Measurements from ENCODE around the gene SPATA6.
"Not testable (repeated sequence)": the region's sequence is repeated elsewhere in the genome, so short reads cannot be mapped to it uniquely, and the experiment has no call there.

Gene SPATA6

DNA sequence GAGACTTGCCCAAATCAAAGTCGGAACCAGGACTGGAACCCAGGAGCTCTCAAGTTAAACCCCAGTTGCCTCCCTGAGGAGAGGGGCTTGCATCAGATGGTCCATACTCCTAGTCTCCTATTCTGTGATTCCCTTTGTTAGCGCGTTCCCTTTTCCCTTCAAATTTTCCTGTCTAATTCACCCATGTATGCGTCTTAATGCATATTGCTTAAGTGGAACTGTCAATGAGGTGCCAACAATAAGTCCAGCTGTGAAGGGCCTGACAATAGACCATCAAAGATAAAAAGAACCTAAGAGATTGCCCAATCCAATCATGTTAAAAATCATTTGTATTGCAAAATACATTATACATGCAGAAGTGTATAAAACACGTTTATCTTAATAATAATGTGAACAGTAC, 634 bp upstream of the SPATA6 start:
- H3K4me3 ChIP-seq (ENCODE audit: low read length): peak overlapping the region; percentile 90
- no peak for TF ChIP-seq ZNF274 (IDR thresholded peaks at IDR 0.05; ENCODE audit: low read depth, low read length)

DNA sequence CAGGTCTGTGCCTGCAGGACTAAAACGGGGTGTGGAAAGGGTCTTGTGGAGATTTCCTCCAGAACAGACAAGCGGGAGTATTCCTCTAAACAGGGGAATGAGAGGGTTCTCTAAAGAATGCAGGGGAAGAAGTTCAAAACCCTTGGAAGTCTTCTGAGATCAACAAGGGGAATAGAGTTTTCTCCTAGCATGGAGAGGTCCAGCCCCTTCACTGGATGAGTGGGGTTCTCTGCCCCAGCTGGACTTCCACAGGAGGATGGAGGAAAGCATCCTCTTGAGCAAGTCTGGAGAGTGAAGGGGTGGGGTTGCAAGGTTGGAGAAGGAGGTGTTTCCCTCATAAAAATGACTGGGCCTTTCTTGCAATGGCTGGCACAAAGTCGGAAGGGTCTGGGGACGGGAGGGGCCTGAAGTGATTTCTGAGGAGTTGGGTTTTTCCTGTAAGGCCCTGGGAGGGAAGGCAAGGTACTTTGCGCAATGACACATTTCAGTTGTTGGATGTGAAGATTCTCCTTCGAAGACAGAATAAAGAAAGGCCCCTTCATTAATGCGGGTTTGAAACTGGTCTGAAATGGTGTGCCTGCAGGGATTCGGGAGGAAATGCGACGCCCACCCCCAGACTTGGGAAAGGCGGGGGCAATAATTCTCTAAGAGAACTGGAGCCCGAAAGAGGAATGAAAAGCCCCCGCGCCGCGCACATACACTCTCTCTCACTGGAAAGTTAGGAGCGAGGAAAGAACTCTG, 884 bp downstream of the SPATA6 start:
- TF ChIP-seq ZNF274 (IDR thresholded peaks at IDR 0.05; ENCODE audit: low read depth, low read length): no peak

DNA sequence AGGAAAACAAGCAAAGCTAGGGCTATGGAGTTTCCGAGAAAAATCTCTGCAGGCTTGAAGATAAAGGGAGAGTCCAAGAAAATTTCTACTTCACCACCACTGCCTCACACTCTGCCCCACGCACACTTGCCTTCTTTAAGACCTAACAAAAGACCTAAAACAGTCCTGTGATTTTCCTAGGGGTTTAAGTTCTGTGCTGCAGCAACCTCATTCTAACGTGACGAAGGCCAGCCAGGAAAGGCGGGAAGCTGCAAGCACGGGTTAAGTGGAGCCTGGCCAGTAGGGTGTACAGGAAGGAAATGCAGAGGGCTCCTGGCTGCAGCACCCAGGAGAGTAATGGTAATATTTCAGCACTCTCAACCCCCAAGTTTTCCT, 1.5 kb downstream of the SPATA6 start:
- H3K4me3 ChIP-seq (ENCODE audit: low read length): no peak overlapping the region
- no peak for TF ChIP-seq ZNF274 (IDR thresholded peaks at IDR 0.05; ENCODE audit: low read depth, low read length)

More for the DNA sequence above, 884 bp downstream of the SPATA6 start:
- H3K4me3 ChIP-seq (ENCODE audit: low read length): peak overlapping the region; percentile 52

DNA sequence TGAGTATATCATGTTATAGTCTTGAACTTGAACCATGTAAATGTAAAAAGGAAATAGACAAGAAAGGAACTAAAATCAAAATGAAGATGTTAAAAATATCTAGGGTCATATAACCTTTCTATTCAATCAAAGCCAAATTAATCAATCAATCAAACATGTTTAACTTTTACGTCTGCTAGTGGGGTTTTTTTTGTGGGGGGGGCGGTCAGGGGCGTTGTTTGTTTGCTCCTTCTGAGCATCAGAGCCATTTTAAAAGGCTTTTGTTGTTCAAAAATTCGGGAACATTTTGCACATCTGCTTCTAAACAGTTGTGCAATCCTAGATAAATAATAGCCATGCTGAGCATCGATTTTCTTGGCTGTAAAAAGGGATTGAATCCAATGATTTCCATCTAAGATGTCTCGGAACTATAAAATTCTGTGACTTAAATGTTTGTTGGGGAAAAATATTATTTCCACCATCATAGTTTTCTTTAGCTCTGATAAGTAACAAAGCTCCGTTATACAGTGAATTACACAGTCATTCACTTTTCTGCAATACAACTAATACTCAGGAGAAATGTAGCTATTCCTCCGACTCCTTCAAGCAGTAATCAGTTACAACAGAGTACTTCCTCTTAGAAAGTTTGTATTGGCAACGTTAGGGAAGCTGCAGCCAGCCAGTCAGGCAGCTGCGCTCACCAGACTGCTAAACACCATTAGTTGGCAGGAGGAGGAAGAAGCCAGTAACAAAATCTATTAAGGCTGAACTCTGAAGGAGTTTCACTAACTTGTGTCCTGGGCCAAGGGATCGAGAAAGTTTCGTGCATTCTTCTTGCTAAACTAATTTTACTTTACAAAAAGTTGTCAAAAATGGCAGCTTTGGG, 2.2 kb downstream of the SPATA6 start:
- H3K4me3 ChIP-seq (ENCODE audit: low read length): no peak overlapping the region
- no peak for TF ChIP-seq ZNF274 (IDR thresholded peaks at IDR 0.05; ENCODE audit: low read depth, low read length)

DNA sequence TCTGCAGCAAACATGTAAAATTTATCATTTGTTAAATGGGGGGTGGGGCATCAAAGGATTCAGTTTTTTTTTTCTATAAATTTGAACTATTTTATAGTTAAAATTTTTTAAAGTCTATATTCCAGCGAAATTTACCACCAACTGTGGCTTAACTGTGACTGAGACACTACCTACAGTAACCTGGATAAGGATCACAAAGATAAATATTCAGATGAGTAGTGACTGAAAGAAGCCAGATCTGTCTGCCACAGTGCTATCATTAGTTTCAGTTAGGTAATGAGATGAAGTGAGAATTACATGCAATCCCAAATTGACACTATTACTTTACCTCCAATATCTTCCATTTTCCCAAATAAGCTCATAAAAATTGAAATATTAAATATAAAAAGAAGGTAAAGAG, 5.4 kb downstream of the SPATA6 start:
- no peak overlapping the region for H3K4me3 ChIP-seq (ENCODE audit: low read length)
- no peak for TF ChIP-seq ZNF274 (IDR thresholded peaks at IDR 0.05; ENCODE audit: low read depth, low read length)

DNA sequence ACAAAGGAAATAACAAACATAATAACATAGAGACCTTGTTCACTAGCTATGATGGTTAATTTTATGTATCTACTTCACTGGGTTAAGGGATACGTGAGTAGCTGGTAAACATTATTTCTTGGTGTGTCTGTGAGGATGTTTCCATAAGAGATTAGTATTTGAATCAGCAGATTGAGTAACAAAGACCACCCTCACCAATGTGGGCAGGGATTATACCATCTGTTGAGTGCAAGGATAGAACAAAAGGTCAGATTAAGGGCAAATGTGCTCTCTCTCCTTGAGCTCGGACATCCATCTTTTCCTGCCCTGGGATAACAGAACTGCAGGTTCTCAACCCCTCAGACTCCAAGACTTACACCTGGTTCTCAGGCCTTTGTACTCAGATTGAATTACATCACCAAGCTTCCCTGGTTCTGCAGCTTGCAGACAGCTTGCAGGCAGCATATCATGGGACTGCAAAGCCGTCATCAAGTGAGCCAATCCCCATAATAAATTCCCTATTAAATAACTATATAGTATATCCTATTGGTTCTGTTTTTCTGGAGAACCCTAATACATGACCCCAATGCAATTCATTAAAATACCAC, 9.2 kb downstream of the SPATA6 start:
- no peak overlapping the region for H3K4me3 ChIP-seq (ENCODE audit: low read length)
- no peak for TF ChIP-seq ZNF274 (IDR thresholded peaks at IDR 0.05; ENCODE audit: low read depth, low read length)

DNA sequence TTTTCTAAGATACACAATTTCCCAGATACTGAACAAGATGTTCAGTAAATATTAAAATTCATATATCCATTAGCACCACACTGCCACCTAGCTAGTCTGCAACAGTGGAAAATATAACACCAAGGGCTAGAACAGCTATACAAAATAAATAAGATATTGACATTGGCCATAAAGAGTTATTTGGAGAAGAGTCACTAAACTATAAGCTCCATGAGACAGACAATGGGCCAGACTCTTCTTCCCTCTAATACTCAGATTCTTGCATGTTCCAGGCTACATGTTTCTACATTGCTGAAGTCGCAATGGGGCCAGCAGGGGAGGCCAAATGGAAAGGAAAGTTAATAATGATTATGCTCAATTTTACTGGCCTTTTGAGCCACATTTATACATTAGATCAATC, 21.5 kb downstream of the SPATA6 start:
- no peak for TF ChIP-seq ZNF274 (IDR thresholded peaks at IDR 0.05; ENCODE audit: low read depth, low read length)
- H3K4me3 ChIP-seq (ENCODE audit: low read length): no peak overlapping the region

DNA sequence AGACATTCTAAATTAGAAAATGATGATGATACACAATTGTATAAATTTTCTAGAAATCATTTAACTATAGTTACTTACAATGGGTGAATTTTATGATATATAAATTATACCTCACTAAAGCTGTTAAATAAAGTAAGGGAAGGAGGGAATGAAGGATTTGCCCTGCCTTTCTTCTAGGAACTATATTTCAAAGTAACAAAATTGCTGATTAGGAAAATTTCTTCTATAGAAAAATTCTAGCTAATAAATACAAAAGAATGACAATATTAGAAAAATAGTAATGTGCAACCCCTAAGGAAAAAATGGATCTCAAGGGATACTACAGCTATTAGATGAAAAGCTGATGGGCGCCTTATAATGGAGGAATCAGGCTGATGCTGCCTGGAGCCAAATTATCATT, 23.1 kb downstream of the SPATA6 start:
- no peak for TF ChIP-seq ZNF274 (IDR thresholded peaks at IDR 0.05; ENCODE audit: low read depth, low read length)
- H3K4me3 ChIP-seq (ENCODE audit: low read length): no peak overlapping the region

DNA sequence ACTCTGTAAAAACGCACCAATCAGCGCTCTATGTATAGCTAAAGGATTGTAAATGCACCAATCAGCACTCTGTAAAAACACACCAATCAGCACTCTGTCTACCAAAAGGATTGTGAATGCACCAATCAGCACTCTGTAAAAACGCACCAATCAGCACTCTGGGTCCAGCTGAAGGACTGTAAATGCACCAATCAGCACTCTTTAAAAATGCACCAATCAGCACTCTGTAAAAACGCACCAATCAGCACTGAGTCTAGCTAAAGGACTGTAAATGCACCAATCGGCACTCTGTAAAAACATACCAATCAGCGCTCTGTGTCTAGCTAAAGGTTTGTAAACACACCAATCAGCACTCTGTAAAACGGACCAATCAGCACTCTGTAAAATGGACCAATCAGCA, 27.8 kb downstream of the SPATA6 start:
- not testable (repeated sequence) for H3K4me3 ChIP-seq (ENCODE audit: low read length)

DNA sequence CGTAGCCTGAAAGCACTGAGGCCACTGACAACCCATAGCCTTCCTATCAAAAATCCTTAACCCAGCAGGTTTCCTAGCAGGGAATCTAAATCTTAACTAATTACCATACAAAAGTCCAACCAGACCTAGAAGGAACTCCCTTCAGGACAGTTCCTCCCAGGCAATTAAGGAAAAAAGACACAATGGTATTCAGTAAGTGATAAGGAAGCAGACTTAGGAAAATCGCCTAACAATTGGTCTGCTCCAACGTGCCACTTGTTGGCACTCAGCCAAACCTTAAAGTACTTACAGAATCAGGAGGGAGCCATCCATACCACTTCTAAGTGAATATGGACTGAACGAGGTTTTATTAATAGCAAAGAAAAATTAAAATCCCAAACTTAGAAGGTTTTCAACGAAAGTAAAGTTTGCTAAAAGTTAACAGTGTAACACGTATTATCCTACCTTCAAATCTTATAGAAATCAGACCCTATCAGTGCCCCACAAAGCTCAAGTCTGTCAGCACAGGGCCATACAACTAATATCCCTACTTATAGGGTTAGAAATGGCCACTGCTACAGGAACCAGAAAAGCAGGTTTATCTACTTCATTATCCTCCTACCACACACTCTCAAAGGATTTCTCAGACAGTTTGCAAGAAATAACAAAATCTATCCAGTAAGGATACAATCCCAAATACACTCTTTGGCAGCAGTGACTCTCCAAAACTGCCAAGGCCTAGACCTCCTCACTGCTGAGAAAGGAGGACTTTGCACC, 29.0 kb downstream of the SPATA6 start:
- H3K4me3 ChIP-seq (ENCODE audit: low read length): no peak overlapping the region
- no peak for TF ChIP-seq ZNF274 (IDR thresholded peaks at IDR 0.05; ENCODE audit: low read depth, low read length)

DNA sequence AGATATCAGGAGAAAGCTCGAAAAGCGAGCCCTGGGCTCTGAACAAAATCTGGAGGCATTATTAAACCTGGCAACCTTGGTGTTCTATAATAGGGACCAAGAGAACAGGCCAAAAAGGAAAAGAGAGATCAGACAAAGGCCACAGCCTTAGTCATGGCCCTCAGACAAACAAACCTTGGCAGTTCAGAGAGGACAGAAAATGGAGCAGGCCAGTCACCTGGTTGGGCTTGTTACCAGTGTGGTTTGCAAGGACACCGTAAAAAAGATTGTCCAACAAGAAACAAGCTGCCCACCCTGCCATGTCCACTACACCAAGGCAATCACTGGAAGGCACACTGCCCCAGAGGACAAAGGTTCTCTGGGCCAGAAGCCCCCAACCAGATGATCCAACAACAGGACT, 31.2 kb downstream of the SPATA6 start:
- H3K4me3 ChIP-seq (ENCODE audit: low read length): not testable (repeated sequence)

DNA sequence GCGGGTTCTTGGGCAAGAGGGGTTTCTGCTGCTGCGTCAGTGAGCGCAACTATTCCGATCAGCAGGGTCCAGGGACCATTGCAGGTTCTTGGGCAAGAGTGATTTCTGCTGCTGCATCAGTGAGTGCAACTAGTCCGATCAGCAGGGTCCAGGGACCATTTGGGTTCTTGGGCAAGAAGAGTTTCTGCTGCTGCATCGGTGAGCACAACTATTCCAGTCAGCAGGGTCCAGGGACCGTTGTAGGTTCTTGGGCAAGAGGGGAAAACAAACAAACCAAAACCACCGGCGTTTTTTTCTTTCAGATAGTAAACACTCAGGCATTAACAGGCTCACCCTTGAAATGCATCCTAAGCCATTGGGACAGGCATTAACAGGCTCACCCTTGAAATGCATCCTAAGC, 32.6 kb downstream of the SPATA6 start:
- no peak overlapping the region for H3K4me3 ChIP-seq (ENCODE audit: low read length)
- no peak for TF ChIP-seq ZNF274 (IDR thresholded peaks at IDR 0.05; ENCODE audit: low read depth, low read length)

DNA sequence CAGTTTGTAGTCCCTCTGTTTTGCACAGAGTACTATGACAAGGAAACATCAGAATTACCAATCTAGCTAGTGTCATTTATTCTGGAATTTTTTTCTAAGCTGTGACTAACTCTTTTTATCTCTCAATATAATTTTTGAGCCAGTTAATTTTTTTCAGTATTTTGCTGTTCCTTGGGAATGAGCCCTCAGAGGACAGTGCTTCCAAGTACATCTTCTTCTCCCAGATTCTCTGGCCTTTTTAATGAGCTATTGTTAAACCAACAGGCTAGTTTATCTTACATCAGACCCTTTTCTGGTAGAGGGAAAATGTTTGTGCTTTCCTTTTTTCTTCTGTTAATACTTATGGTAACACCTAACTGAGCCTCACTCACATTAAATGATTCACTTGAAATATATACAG, 34.6 kb downstream of the SPATA6 start:
- not testable (repeated sequence) for H3K4me3 ChIP-seq (ENCODE audit: low read length)

DNA sequence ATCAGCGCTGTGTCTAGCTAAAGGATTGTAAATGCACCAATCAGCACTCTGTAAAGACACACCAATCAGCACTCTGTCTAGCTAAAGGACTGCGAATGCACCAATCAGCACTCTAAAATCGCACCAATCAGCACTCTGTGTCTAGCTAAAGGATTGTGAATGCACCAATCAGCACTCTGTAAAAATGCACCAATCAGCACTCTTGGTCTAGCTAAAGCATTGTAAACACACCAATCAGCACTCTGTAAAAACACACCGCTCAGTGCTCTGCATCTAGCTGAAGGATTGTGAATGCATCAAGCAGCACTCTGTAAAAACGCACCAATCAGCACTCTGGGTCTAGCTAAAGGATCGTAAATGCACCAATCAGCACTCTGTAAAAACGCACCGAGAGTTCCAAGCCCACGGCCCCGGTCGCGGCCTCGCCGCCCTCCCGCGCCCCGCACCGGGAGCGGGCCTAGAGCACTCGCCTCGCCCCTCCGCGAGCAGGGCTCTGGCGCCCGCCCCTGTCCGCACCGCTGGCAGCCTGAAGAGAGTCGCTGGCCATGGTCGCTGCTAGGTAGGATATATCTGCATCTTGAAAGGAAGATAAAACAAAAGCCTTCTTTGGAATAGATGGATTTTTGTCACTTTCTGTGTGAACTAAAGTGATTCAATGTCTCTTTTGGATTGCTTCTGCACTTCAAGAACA, 36.5 kb downstream of the SPATA6 start:
- H3K4me3 ChIP-seq (ENCODE audit: low read length): not testable (repeated sequence)
